Upper lobe of right lung (tissue), 1 donor: ENCODE data around the gene ISG15. TPM values are rescaled to one million over a fixed set of nuclear protein-coding genes. Genes with fewer than 3 reads are reported as not detected.
"Not testable (repeated sequence)": the region's sequence is repeated elsewhere in the genome, so short reads cannot be mapped to it uniquely, and the experiment has no call there.

Experiments used
- ATAC-seq: fragments of 200-7000 bp; cut with Tn5 transposase; one replicate; pipeline ENCODE4 v1.9.1; 2020; ENCODE audit warnings: mild to moderate bottlenecking, moderate library complexity
- DNase-seq: peaks from one replicate; pipeline ENCODE4 v3.0.0-alpha.2; 2020
- H3K27ac ChIP-seq: fragments of 200-600 bp; one replicate; pipeline ENCODE4 v1.8.0; 2022
- H3K27me3 ChIP-seq: fragments of 200-600 bp; one replicate; pipeline ENCODE4 v1.8.0; 2022; ENCODE audit warnings: mild to moderate bottlenecking
- H3K36me3 ChIP-seq: fragments of 200-600 bp; one replicate; pipeline ENCODE4 v1.8.0; 2022
- H3K4me1 ChIP-seq: fragments of 200-600 bp; one replicate; pipeline ENCODE4 v1.8.0; 2022
- H3K4me3 ChIP-seq: fragments of 200-600 bp; one replicate; pipeline ENCODE4 v1.8.0; 2022; ENCODE audit warnings: mild to moderate bottlenecking
- H3K9me3 ChIP-seq: fragments of 200-600 bp; one replicate; pipeline ENCODE4 v1.8.0; 2022
- CTCF ChIP-seq: fragments of 200-600 bp; IDR thresholded peaks from one replicate; pipeline ENCODE4 v1.8.0; 2022; ENCODE audit warnings: antibody characterized with exemption
- intact Hi-C: fragments of 100-400 bp; cut with DNase I; formaldehyde crosslinking; loops from one replicate; pipeline ENCODE4 v1.11.0; 2022
- total RNA-seq: library from RNA; stranded (reverse); fragmentation: NEBNext Ultra II Directional; extraction: Animal tissue kit (Norgen Biotek cat#: 25700); gene quantifications from one replicate; pipeline ENCODE4 v1.2.1, GENCODE V29; 2021
- donor health status: DM: no; HTN: yes; CAD: no; lungs with severe emphysema.

Gene ISG15
- total RNA-seq, 1 donor from 2014 or later, result 93.6 TPM

GRCh38 chr1:991895-992294 lies 21.4 kb upstream of the ISG15 start:
- no peaks in the 10 kb centered on the region for H3K36me3 ChIP-seq
- intact Hi-C loops, result no loop called here
- no peaks in the 10 kb centered on the region for H3K4me1 ChIP-seq
- no peak for DNase-seq
- TF ChIP-seq CTCF, result no peak
- ATAC-seq, result no peak
- H3K4me3 ChIP-seq, result no peak overlapping the region
- H3K27ac ChIP-seq, result no peak overlapping the region
- peaks cover 2% of the 10 kb centered on the region for H3K27me3 ChIP-seq
- no peaks in the 10 kb centered on the region for H3K9me3 ChIP-seq

GRCh38 chr1:992362-992761 lies 20.9 kb upstream of the ISG15 start:
- DNase-seq (no peak), ATAC-seq (no peak)
- no peak for TF ChIP-seq CTCF
- Histone ChIP-seq H3K36me3 (no peaks in the 10 kb centered on the region), H3K4me1 (no peaks in the 10 kb centered on the region), H3K4me3 (no peak overlapping the region), H3K27ac (no peak overlapping the region), H3K27me3 (peaks cover 7% of the 10 kb centered on the region), H3K9me3 (no peaks in the 10 kb centered on the region)
- intact Hi-C loops, result no loop called here

- no peaks in the 10 kb centered on the region for H3K36me3 ChIP-seq
- no peak overlapping the region for H3K4me3 ChIP-seq
- H3K27me3 ChIP-seq, result peaks cover 18% of the 10 kb centered on the region
- no peak for TF ChIP-seq CTCF
- H3K9me3 ChIP-seq, result no peaks in the 10 kb centered on the region
- H3K4me1 ChIP-seq, result no peaks in the 10 kb centered on the region
- no peak overlapping the region for H3K27ac ChIP-seq
- DNase-seq (peak; percentile 57), ATAC-seq (no peak)
- intact Hi-C loops, result no loop called here
Measured at GRCh38 chr1:993379-993995, 19.8 kb upstream of the ISG15 start.

- peaks cover 25% of the 10 kb centered on the region for H3K27me3 ChIP-seq
- intact Hi-C loops, DNase-seq: not testable (repeated sequence)
Measured at GRCh38 chr1:994546-994945, 18.8 kb upstream of the ISG15 start.

GRCh38 chr1:995665-996633 lies 17.3 kb upstream of the ISG15 start:
- Histone ChIP-seq H3K27me3 (peaks cover 30% of the 10 kb centered on the region), H3K36me3 (no peaks in the 10 kb centered on the region), H3K27ac (no peak overlapping the region), H3K4me1 (peaks cover 5% of the 10 kb centered on the region), H3K9me3 (no peaks in the 10 kb centered on the region), H3K4me3 (no peak overlapping the region)
- TF ChIP-seq CTCF, result no peak
- DNase-seq (peak; percentile 60), ATAC-seq (no peak)
- intact Hi-C loops, result no loop called here

More at GRCh38 chr1:994546-994945, 18.8 kb upstream of the ISG15 start:
- not testable (repeated sequence) for H3K27ac ChIP-seq, H3K36me3 ChIP-seq, H3K4me3 ChIP-seq, H3K9me3 ChIP-seq, H3K4me1 ChIP-seq, ATAC-seq
